ENCODE data around the gene CHCHD3.

CHCHD3 gene

GRCh38 chr7:133117452-133117851 is 35.6 kb upstream of the CHCHD3 start:
- Histone ChIP-seq H2AFZ (ENCODE audit: low read length) (no peak overlapping the region), H4K20me1 (ENCODE audit: insufficient read depth, low read length, poor library complexity, severe bottlenecking) (no peaks in the 10 kb centered on the region), H3K9me2 (replicated peaks; ENCODE audit: low read depth, low read length) (no peaks in the 10 kb centered on the region), H3K79me2 (ENCODE audit: insufficient read depth, low read length) (no peaks in the 10 kb centered on the region), H3K27me3 (ENCODE audit: insufficient read depth, low read length, poor library complexity, severe bottlenecking) (no peaks in the 10 kb centered on the region), H3K4me3 (ENCODE audit: low read length, poor library complexity, severe bottlenecking) (no peak overlapping the region), H3K4me2 (ENCODE audit: low read depth, low read length, poor library complexity, severe bottlenecking) (no peak overlapping the region), H3K9ac (ENCODE audit: low read depth, low read length, poor library complexity, severe bottlenecking) (no peak overlapping the region), H3F3A (ENCODE audit: low read depth) (no peaks in the 10 kb centered on the region), H3K36me3 (ENCODE audit: insufficient read depth, low read length) (no peaks in the 10 kb centered on the region), H3K4me1 (ENCODE audit: insufficient read depth, low read length, poor library complexity, severe bottlenecking) (no peaks in the 10 kb centered on the region), H3K9me3 (ENCODE audit: insufficient read depth, low read depth, low read length) (no peaks in the 10 kb centered on the region)
- TF ChIP-seq EZH2phosphoT487 (IDR thresholded peaks at IDR 0.05; ENCODE audit: borderline replicate concordance): no peak
- TF ChIP-seq, protein P1, sequence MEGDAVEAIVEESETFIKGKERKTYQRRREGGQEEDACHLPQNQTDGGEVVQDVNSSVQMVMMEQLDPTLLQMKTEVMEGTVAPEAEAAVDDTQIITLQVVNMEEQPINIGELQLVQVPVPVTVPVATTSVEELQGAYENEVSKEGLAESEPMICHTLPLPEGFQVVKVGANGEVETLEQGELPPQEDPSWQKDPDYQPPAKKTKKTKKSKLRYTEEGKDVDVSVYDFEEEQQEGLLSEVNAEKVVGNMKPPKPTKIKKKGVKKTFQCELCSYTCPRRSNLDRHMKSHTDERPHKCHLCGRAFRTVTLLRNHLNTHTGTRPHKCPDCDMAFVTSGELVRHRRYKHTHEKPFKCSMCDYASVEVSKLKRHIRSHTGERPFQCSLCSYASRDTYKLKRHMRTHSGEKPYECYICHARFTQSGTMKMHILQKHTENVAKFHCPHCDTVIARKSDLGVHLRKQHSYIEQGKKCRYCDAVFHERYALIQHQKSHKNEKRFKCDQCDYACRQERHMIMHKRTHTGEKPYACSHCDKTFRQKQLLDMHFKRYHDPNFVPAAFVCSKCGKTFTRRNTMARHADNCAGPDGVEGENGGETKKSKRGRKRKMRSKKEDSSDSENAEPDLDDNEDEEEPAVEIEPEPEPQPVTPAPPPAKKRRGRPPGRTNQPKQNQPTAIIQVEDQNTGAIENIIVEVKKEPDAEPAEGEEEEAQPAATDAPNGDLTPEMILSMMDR (conservative IDR thresholded peaks at IDR 0.05; ENCODE audit: low read length): no peak

GRCh38 chr7:133115596-133115995 is 33.7 kb upstream of the CHCHD3 start:
- TF ChIP-seq, protein P1 (conservative IDR thresholded peaks at IDR 0.05; ENCODE audit: low read length): no peak
- no peak for TF ChIP-seq EZH2phosphoT487 (IDR thresholded peaks at IDR 0.05; ENCODE audit: borderline replicate concordance)
- Histone ChIP-seq H3K4me3 (ENCODE audit: low read length, poor library complexity, severe bottlenecking) (no peak overlapping the region), H3K9me2 (replicated peaks; ENCODE audit: low read depth, low read length) (no peaks in the 10 kb centered on the region), H3K79me2 (ENCODE audit: insufficient read depth, low read length) (no peaks in the 10 kb centered on the region), H3K9ac (ENCODE audit: low read depth, low read length, poor library complexity, severe bottlenecking) (no peak overlapping the region), H3K9me3 (ENCODE audit: insufficient read depth, low read depth, low read length) (0 out of 2 replicates have a peak, but pooled peaks cover 3% of the 10 kb centered on the region), H3K4me1 (ENCODE audit: insufficient read depth, low read length, poor library complexity, severe bottlenecking) (no peaks in the 10 kb centered on the region), H3K36me3 (ENCODE audit: insufficient read depth, low read length) (no peaks in the 10 kb centered on the region), H3F3A (ENCODE audit: low read depth) (no peaks in the 10 kb centered on the region), H3K4me2 (ENCODE audit: low read depth, low read length, poor library complexity, severe bottlenecking) (no peak overlapping the region), H3K27me3 (ENCODE audit: insufficient read depth, low read length, poor library complexity, severe bottlenecking) (no peaks in the 10 kb centered on the region), H4K20me1 (ENCODE audit: insufficient read depth, low read length, poor library complexity, severe bottlenecking) (no peaks in the 10 kb centered on the region), H2AFZ (ENCODE audit: low read length) (no peak overlapping the region)

DNA sequence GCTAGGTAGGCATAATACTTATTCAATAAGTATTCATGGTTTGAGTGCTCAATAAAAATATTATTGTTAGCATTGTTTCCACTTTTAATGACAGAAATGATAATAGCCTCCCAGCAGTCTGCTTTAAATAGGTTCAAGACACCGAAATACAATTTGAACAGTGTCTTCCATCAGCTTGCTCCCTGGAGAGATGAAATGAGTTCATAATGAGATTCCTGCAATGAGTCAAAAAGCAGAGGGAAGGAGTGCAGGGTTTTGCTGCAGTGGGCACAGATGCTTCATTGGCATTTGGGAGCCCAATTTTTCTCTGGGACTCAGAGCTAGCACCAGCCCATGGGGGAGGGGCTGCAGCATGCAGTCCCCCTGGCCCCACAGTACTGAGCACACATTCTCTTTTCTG is 32.6 kb upstream of the CHCHD3 start:
- H2AFZ ChIP-seq (ENCODE audit: low read length): no peak overlapping the region
- H3K9ac ChIP-seq (ENCODE audit: low read depth, low read length, poor library complexity, severe bottlenecking): no peak overlapping the region
- H3K79me2 ChIP-seq (ENCODE audit: insufficient read depth, low read length): no peaks in the 10 kb centered on the region
- 0 out of 2 replicates have a peak, but pooled peaks cover 3% of the 10 kb centered on the region for H3K9me3 ChIP-seq (ENCODE audit: insufficient read depth, low read depth, low read length)
- no peaks in the 10 kb centered on the region for H3K36me3 ChIP-seq (ENCODE audit: insufficient read depth, low read length)
- TF ChIP-seq, protein P1 (conservative IDR thresholded peaks at IDR 0.05; ENCODE audit: low read length): no peak
- no peak overlapping the region for H3K4me3 ChIP-seq (ENCODE audit: low read length, poor library complexity, severe bottlenecking)
- no peaks in the 10 kb centered on the region for H4K20me1 ChIP-seq (ENCODE audit: insufficient read depth, low read length, poor library complexity, severe bottlenecking)
- H3K9me2 ChIP-seq (replicated peaks; ENCODE audit: low read depth, low read length): no peaks in the 10 kb centered on the region
- no peak overlapping the region for H3K4me2 ChIP-seq (ENCODE audit: low read depth, low read length, poor library complexity, severe bottlenecking)
- no peaks in the 10 kb centered on the region for H3K27me3 ChIP-seq (ENCODE audit: insufficient read depth, low read length, poor library complexity, severe bottlenecking)
- no peaks in the 10 kb centered on the region for H3F3A ChIP-seq (ENCODE audit: low read depth)
- H3K4me1 ChIP-seq (ENCODE audit: insufficient read depth, low read length, poor library complexity, severe bottlenecking): no peaks in the 10 kb centered on the region
